Ovary (tissue), 9 donors: ENCODE results near the gene FYN. TPM values are rescaled to one million over a fixed set of nuclear protein-coding genes. Genes with fewer than 3 reads are reported as not detected.

ENCODE experiments used
- DNase-seq, 5 donors: peaks; one replicate each; pipeline ENCODE4 v3.0.0-alpha.2; 2019 to 2020
- H3K27ac ChIP-seq, 2 donors: fragments of 200-600 bp; one replicate each; pipeline versions ENCODE4 v1.5.1 to v1.8.0; 2019 to 2022
- H3K27me3 ChIP-seq: fragments of 200-600 bp; one replicate; pipeline ENCODE4 v1.8.0; 2022
- H3K36me3 ChIP-seq: fragments of 200-600 bp; sonication (generic); one replicate; pipeline ENCODE4 v1.5.1; 2019
- H3K4me1 ChIP-seq: one replicate; pipeline ENCODE4 v1.8.1; 2013; ENCODE audit warnings: mild to moderate bottlenecking, moderate library complexity; ENCODE audit not compliant: insufficient read depth
- H3K4me3 ChIP-seq: fragments of 200-600 bp; sonication (generic); one replicate; pipeline ENCODE4 v1.5.1; 2017
- H3K9me3 ChIP-seq, 2 donors: fragments of 200-600 bp in 1 of 2; sonication (generic) in 1 of 2; one replicate each; pipeline versions ENCODE4 v1.5.1 to v1.8.1; 2013 to 2019; ENCODE audit warnings: mild to moderate bottlenecking in 1 of 2, moderate library complexity in 1 of 2
- CTCF ChIP-seq, 3 donors: fragments of 450-650 bp in 2 of 3; fragments of 200-600 bp in 1 of 3; IDR thresholded peaks; one replicate each; pipeline versions ENCODE4 v1.5.1 to v1.8.0; 2016 to 2022; ENCODE audit warnings: antibody characterized with exemption in 3 of 3, mild to moderate bottlenecking in 1 of 3
- EP300 ChIP-seq: sonication (generic); formaldehyde crosslinking; IDR thresholded peaks from one replicate; pipeline ENCODE4 v1.6.1; 2017; ENCODE audit warnings: antibody characterized with exemption
- POLR2A ChIP-seq: fragments of 450-650 bp; IDR thresholded peaks from one replicate; pipeline ENCODE4 v1.6.1; 2017; ENCODE audit warnings: antibody characterized with exemption, mild to moderate bottlenecking, moderate library complexity
- WGBS, 3 donors: extraction: QIAGEN DNeasy Blood & Tissue Kit in 1 of 3; methylation state at CpG; one replicate each; pipeline versions ENCODE4 v1.1.5 to v1.1.7; 2013 to 2017; 5-methylcytosine and 5-hydroxymethylcytosine counted together
- intact Hi-C, 4 donors: fragments of 100-400 bp; cut with DNase I; formaldehyde crosslinking; loops; one replicate each; pipeline versions ENCODE4 v1.11.0 to v1.15.1; 2022 to 2023
- polyA plus RNA-seq, 2 donors: library from polyadenylated mRNA; stranded (reverse); fragments of 200-250 nt in 1 of 2; fragments of 350-450 nt in 1 of 2; fragmentation: Illumina TruSeq in 1 of 2; extraction: RNeasy Lipid Tissue Mini Kit (QIAGEN cat#74804) in 1 of 2; gene quantifications; one replicate each; pipeline ENCODE4 v1.2.3, GENCODE V29; 2013 to 2014
- total RNA-seq, 7 donors: library from RNA; depleted of rRNA in 2 of 7; stranded (reverse); fragments of >200 nt in 2 of 7; fragmentation: NEBNext Ultra II Directional in 3 of 7; extraction: Animal tissue kit (Norgen Biotek cat#: 25700) in 3 of 7; gene quantifications; one replicate each; pipeline versions ENCODE4 v1.1.0 to v1.2.4, GENCODE V29; 2016 to 2023
- donor health status: DM: no; HTN: no; CAD: no; lungs with moderate emphysema.
- donor health status: DM: no; HTN: no; CAD: no.
- donor health status: Bipolar disorder and iron deficiency.
- donor health status: DM: yes; HTN: yes; CAD: no.
- donor health status: DM: no; HTN: no; CAD: no.
- donor health status: DM: yes; HTN: yes; CAD: no.

The FYN gene
- total and polyA plus RNA-seq, 9 donors: 37.2 to 116 (median 72.7) TPM

GRCh38 chr6:111737065-111737521, 136.2 kb downstream of the FYN start:
- no peak for DNase-seq
- TF ChIP-seq EP300 (no peak), CTCF (IDR thresholded peaks at IDR 0.05) (no peak), POLR2A (no peak)
- 42 to 55% (median 51%) methylated on average over 3 of the region's 3 CpGs for WGBS, 3 donors
- Histone ChIP-seq H3K9me3 (no peaks in the 10 kb centered on the region), H3K27ac (no peak overlapping the region), H3K4me1 (peaks cover 9% of the 10 kb centered on the region), H3K4me3 (no peak overlapping the region), H3K36me3 (no peaks in the 10 kb centered on the region), H3K27me3 (no peaks in the 10 kb centered on the region)
- intact Hi-C loops: loop anchor here in 1 of 4 donors (10.0 kb wide), 1 partner anchor 128 kb away; no protein-coding TSS in a partner anchor

- intact Hi-C loops: loop anchor here in 1 of 4 donors (10.0 kb wide), 1 partner anchor 129 kb away; no protein-coding TSS in a partner anchor
- no peaks in the 10 kb centered on the region for H3K9me3 ChIP-seq
- H3K27ac ChIP-seq: no peak overlapping the region
- H3K27me3 ChIP-seq: no peaks in the 10 kb centered on the region
- H3K4me1 ChIP-seq: peaks cover 17% of the 10 kb centered on the region
- no peak for TF ChIP-seq CTCF (IDR thresholded peaks at IDR 0.05)
- TF ChIP-seq POLR2A: no peak
- no peak for TF ChIP-seq EP300
- no peak overlapping the region for H3K4me3 ChIP-seq
- WGBS, 3 donors: 89 to 90% (median 89%) methylated on average over 4 of the region's 4 CpGs
- H3K36me3 ChIP-seq: no peaks in the 10 kb centered on the region
- no peak for DNase-seq
Observed at GRCh38 chr6:111736005-111736608, 137.1 kb downstream of the FYN start.

- intact Hi-C loops: loop anchor here in 2 of 4 donors (5.0 to 10.0 kb wide), 2 partner anchors 130 to 877 kb away; no protein-coding TSS in a partner anchor
- Histone ChIP-seq H3K4me1 (peaks cover 21% of the 10 kb centered on the region), H3K27me3 (no peaks in the 10 kb centered on the region), H3K4me3 (no peak overlapping the region), H3K9me3 (no peaks in the 10 kb centered on the region), H3K36me3 (no peaks in the 10 kb centered on the region), H3K27ac (no peak overlapping the region)
- TF ChIP-seq CTCF (IDR thresholded peaks at IDR 0.05) (no peak), POLR2A (no peak), EP300 (no peak)
- 13 to 24% (median 19%) methylated on average over 4 of the region's 4 CpGs for WGBS, 3 donors
- DNase-seq: no peak
Observed at GRCh38 chr6:111734068-111735061, 138.9 kb downstream of the FYN start.

- Histone ChIP-seq H3K36me3 (no peaks in the 10 kb centered on the region), H3K4me1 (peaks cover 21% of the 10 kb centered on the region), H3K27me3 (no peaks in the 10 kb centered on the region), H3K27ac (no peak overlapping the region), H3K9me3 (no peaks in the 10 kb centered on the region), H3K4me3 (no peak overlapping the region)
- no peak for DNase-seq
- WGBS, 3 donors: 97 to 98% (median 97%) methylated on average over 7 of the region's 7 CpGs
- TF ChIP-seq CTCF (IDR thresholded peaks at IDR 0.05): no peak
- no peak for TF ChIP-seq POLR2A
- no peak for TF ChIP-seq EP300
- intact Hi-C loops: loop anchor here in 2 of 4 donors (5.0 to 10.0 kb wide), 2 partner anchors 132 to 875 kb away; no protein-coding TSS in a partner anchor
Observed at GRCh38 chr6:111732390-111732789, 140.9 kb downstream of the FYN start.
